Body of pancreas (tissue), 4 donors: ENCODE measurements around the gene SPTB.

Experiments
- POLR2A ChIP-seq, 3 donors: fragments of 450-650 bp; IDR thresholded peaks; one replicate each; pipeline ENCODE4 v1.6.1; 2016; ENCODE audit warnings: antibody characterized with exemption in 3 of 3, mild to moderate bottlenecking in 2 of 3
- TF ChIP-seq, protein P1 (sequence below), 7 experiments: fragments of 450-650 bp in 4 of 7; fragments of 200-600 bp in 3 of 7; sonication (generic) in 3 of 7; IDR thresholded peaks; one replicate each; pipeline ENCODE4 v1.5.1; 2016 to 2019; ENCODE audit warnings: antibody characterized with exemption in 7 of 7

DNA sequence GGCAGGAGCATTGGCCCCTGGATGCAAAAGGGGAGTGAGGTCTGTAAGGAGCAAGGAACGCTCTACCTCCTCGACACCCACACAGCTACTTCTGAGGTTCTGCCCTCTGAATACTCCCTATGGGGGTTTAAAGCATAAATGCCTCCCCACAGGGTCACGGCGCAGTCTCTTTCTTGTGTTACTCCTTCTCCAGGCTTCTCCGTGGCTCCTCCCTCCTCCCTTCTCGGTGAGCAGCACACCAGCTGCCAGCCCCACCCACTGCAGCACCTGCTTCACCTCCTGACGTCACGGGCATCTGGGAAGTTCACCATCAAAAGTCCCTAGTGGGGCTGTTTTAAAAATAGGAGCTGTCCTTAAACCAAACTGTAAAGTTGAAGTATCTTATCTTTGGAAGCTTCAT is 67.3 kb downstream of the SPTB start:
- TF ChIP-seq, protein P1, sequence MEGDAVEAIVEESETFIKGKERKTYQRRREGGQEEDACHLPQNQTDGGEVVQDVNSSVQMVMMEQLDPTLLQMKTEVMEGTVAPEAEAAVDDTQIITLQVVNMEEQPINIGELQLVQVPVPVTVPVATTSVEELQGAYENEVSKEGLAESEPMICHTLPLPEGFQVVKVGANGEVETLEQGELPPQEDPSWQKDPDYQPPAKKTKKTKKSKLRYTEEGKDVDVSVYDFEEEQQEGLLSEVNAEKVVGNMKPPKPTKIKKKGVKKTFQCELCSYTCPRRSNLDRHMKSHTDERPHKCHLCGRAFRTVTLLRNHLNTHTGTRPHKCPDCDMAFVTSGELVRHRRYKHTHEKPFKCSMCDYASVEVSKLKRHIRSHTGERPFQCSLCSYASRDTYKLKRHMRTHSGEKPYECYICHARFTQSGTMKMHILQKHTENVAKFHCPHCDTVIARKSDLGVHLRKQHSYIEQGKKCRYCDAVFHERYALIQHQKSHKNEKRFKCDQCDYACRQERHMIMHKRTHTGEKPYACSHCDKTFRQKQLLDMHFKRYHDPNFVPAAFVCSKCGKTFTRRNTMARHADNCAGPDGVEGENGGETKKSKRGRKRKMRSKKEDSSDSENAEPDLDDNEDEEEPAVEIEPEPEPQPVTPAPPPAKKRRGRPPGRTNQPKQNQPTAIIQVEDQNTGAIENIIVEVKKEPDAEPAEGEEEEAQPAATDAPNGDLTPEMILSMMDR (IDR thresholded peaks at IDR 0.05): no peak
- no peak for TF ChIP-seq POLR2A (IDR thresholded peaks at IDR 0.05)
